Epithelial cell of proximal tubule (primary cell): ENCODE data around the gene C2orf81. TPM values are rescaled to one million over a fixed set of nuclear protein-coding genes. Genes with fewer than 3 reads are reported as not detected.
A peak's percentile ranks its signal among the peaks of the same experiment; 100 is the strongest.

Source experiments
- DNase-seq: peaks from one replicate; pipeline ENCODE4 v3.0.0-alpha.2; 2011; ENCODE audit warnings: low read depth
- H3K4me3 ChIP-seq: 2 replicates; pipeline ENCODE4 v1.5.1; 2011; ENCODE audit warnings: low read depth, mild to moderate bottlenecking, low read length
- CTCF ChIP-seq: conservative IDR thresholded peaks from 2 replicates; pipeline ENCODE4 v1.5.1; 2012; ENCODE audit warnings: low read depth, mild to moderate bottlenecking, low read length
- total RNA-seq: library from RNA; depleted of rRNA; stranded (reverse); fragments of >200 nt; gene quantifications from 2 replicates; pipeline ENCODE4 v1.2.3, GENCODE V29; 2015

C2orf81 gene
- total RNA-seq, 1 donor from 2014 or later, result 4.1 TPM

GRCh38 chr2:74383254-74383653, 38.2 kb downstream of the C2orf81 start:
- DNase-seq, result no peak
- no peak overlapping the region for H3K4me3 ChIP-seq
- TF ChIP-seq CTCF, result no peak

GRCh38 chr2:74381751-74382150, 39.7 kb downstream of the C2orf81 start:
- TF ChIP-seq CTCF, result no peak
- DNase-seq, result no peak
- no peak overlapping the region for H3K4me3 ChIP-seq

- no peak for TF ChIP-seq CTCF
- peak within 1 kb of the TSS; percentile 47 for H3K4me3 ChIP-seq
- DNase-seq, result no peak
Observed at GRCh38 chr2:74379851-74380789, 41.3 kb downstream of the C2orf81 start, which contains the start of gene DCTN1. Gene DCTN1 (minus strand): TSS chr2:74380311. CDS start chr2:74380037, 274 bp downstream.

- no peak for DNase-seq
- H3K4me3 ChIP-seq, result no peak overlapping the region
- TF ChIP-seq CTCF, result no peak
Observed at GRCh38 chr2:74378007-74378406, 43.4 kb downstream of the C2orf81 start.

- no peak overlapping the region for H3K4me3 ChIP-seq
- TF ChIP-seq CTCF, result no peak
- DNase-seq, result no peak
Observed at GRCh38 chr2:74375838-74376237, 45.6 kb downstream of the C2orf81 start.

GRCh38 chr2:74374509-74375205, 46.8 kb downstream of the C2orf81 start:
- H3K4me3 ChIP-seq, result peak overlapping the region; percentile 49
- no peak for DNase-seq
- no peak for TF ChIP-seq CTCF
